M059J (cell line): ENCODE measurements around the gene RASAL1. TPM values are rescaled to one million over a fixed set of nuclear protein-coding genes. Genes with fewer than 3 reads are reported as not detected.
"Not testable (repeated sequence)": the region's sequence is repeated elsewhere in the genome, so short reads cannot be mapped to it uniquely, and the experiment has no call there.

Source experiments
- DNase-seq: peaks from one replicate; pipeline ENCODE4 v3.0.0-alpha.2; 2012; ENCODE audit warnings: low read depth
- total RNA-seq: library from RNA; depleted of rRNA; stranded (reverse); fragments of >200 nt; shearing (Covaris generic); gene quantifications from 2 replicates; pipeline ENCODE4 v1.2.3, GENCODE V29; 2014

Gene RASAL1
- total RNA-seq, 1 experiment from 2014 or later = not detected

- no peak for DNase-seq
Measured at GRCh38 chr12:113161415-113162016, 26.0 kb upstream of the RASAL1 start.

GRCh38 chr12:113159937-113160336 lies 24.4 kb upstream of the RASAL1 start:
- no peak for DNase-seq

- DNase-seq = no peak
Measured at GRCh38 chr12:113158439-113159203, 23.1 kb upstream of the RASAL1 start.

- DNase-seq = no peak
Measured at GRCh38 chr12:113157218-113157859, 21.8 kb upstream of the RASAL1 start.

GRCh38 chr12:113155646-113156045 lies 20.1 kb upstream of the RASAL1 start:
- no peak for DNase-seq

GRCh38 chr12:113155060-113155459 lies 19.5 kb upstream of the RASAL1 start:
- DNase-seq = no peak

- no peak for DNase-seq
Measured at GRCh38 chr12:113154351-113154973, 18.9 kb upstream of the RASAL1 start.

- peak; percentile 83 for DNase-seq
Measured at GRCh38 chr12:113152835-113153814, 17.6 kb upstream of the RASAL1 start.

- DNase-seq = no peak
Measured at GRCh38 chr12:113152196-113152834, 16.8 kb upstream of the RASAL1 start.

GRCh38 chr12:113151655-113152054 lies 16.1 kb upstream of the RASAL1 start:
- DNase-seq = no peak

GRCh38 chr12:113149361-113150150 lies 14.0 kb upstream of the RASAL1 start, which contains the start of gene CFAP73:
Gene CFAP73, plus strand, starts transcription at chr12:113149724. Its CDS starts 134 bp downstream, at chr12:113149858.
- DNase-seq = peak; percentile 94

- DNase-seq = no peak
Measured at GRCh38 chr12:113146999-113147398, 11.4 kb upstream of the RASAL1 start.

GRCh38 chr12:113145720-113146551 lies 10.4 kb upstream of the RASAL1 start:
- DNase-seq = no peak

GRCh38 chr12:113144806-113145205 lies 9.2 kb upstream of the RASAL1 start:
- DNase-seq = no peak

GRCh38 chr12:113143959-113144358 lies 8.4 kb upstream of the RASAL1 start:
- no peak for DNase-seq

- DNase-seq = no peak
Measured at GRCh38 chr12:113142886-113143332, 7.3 kb upstream of the RASAL1 start.

GRCh38 chr12:113142173-113142885 lies 6.8 kb upstream of the RASAL1 start:
- DNase-seq = no peak

- not testable (repeated sequence) for DNase-seq
Measured at GRCh38 chr12:113141716-113142115, 6.2 kb upstream of the RASAL1 start.
